ENCODE measurements around the gene FAM135A. TPM values are rescaled to one million over a fixed set of nuclear protein-coding genes. Genes with fewer than 3 reads are reported as not detected.
"Not testable (repeated sequence)": the region's sequence is repeated elsewhere in the genome, so short reads cannot be mapped to it uniquely, and the experiment has no call there.

Gene FAM135A
- total and polyA plus RNA-seq, 11 donors = 6.0 to 14.9 (median 12.0) TPM

DNA sequence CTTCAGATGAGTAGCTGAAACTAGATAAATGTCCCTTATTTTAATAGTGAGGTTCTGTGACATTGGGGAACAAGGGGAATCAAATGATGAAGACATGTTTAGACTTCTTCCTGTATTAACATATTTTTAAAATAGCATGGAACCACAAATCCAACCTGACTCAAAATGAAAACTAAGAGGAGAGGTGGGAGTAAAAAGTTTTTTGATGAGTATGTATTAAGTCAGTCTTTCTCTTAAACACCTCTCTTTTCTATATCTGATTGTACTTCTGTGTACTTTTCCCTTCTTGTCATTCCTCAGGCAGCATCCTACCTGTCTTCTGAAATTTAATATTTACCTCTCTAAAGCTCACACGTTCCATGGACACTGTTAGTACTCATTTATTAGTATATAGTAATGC lies 144.7 kb downstream of the FAM135A start:
- Histone ChIP-seq H3K4me1 (peaks cover 0 to 3% (median 0%) of the 10 kb centered on the region in 12 donors), H3K27ac (no peak overlapping the region), H3K9me3 (no peaks in the 10 kb centered on the region), H3K27me3 (no peaks in the 10 kb centered on the region), H3K4me3 (no peak overlapping the region), H3K36me3 (peaks cover 0 to 27% (median 6%) of the 10 kb centered on the region in 9 donors)
- no peak for TF ChIP-seq POLR2A (IDR thresholded peaks at IDR 0.05)
- TF ChIP-seq, protein P1, sequence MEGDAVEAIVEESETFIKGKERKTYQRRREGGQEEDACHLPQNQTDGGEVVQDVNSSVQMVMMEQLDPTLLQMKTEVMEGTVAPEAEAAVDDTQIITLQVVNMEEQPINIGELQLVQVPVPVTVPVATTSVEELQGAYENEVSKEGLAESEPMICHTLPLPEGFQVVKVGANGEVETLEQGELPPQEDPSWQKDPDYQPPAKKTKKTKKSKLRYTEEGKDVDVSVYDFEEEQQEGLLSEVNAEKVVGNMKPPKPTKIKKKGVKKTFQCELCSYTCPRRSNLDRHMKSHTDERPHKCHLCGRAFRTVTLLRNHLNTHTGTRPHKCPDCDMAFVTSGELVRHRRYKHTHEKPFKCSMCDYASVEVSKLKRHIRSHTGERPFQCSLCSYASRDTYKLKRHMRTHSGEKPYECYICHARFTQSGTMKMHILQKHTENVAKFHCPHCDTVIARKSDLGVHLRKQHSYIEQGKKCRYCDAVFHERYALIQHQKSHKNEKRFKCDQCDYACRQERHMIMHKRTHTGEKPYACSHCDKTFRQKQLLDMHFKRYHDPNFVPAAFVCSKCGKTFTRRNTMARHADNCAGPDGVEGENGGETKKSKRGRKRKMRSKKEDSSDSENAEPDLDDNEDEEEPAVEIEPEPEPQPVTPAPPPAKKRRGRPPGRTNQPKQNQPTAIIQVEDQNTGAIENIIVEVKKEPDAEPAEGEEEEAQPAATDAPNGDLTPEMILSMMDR (IDR thresholded peaks at IDR 0.05) = no peak
- no peak for DNase-seq
- ATAC-seq = no peak
- 91 to 96% (median 94%) methylated on average over 1 of the region's 1 CpG for WGBS, 4 donors
- intact Hi-C loops (cut with DNase I) = loop anchor here in 1 of 10 donors (10.0 kb wide), 1 partner anchor 127 kb away; no protein-coding TSS in a partner anchor

DNA sequence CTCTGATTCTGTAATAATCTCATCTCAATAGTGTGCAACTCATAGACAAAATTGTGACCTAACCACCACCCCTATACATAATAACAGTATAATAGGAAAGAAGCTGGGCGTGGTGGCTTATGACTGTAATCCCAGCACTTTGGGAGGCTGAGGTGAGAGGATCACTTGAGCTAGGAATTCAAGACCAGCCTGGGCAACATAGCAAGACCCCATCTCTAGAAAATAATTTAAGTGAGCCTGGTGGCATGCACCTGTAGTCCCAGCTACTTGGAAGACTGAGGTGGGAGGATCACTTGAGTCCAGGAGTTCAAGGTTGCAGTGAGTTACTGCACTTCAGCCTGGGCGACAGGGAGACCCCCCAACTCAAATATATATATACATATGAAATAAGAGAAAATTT lies 149.1 kb downstream of the FAM135A start:
- not testable (repeated sequence) for DNase-seq, H3K27me3 ChIP-seq, H3K4me3 ChIP-seq, ATAC-seq, H3K9me3 ChIP-seq, H3K4me1 ChIP-seq, H3K27ac ChIP-seq
- intact Hi-C loops (cut with DNase I) = loop anchor here in 3 of 10 donors (10.0 kb wide), 3 partner anchors 102 to 322 kb away; partner anchors contain the start of gene SMAP1 (in 1 of the 3)
- H3K36me3 ChIP-seq = peaks cover 0 to 27% (median 6%) of the 10 kb centered on the region in 9 donors
- 65 to 98% (median 92%) methylated on average over 2 of the region's 2 CpGs for WGBS, 4 donors

- no peak for TF ChIP-seq POLR2A (IDR thresholded peaks at IDR 0.05)
- TF ChIP-seq, protein P1 (IDR thresholded peaks at IDR 0.05) = no peak
- 72 to 78% (median 75%) methylated on average over 6 of the region's 6 CpGs for WGBS, 4 donors
- Histone ChIP-seq H3K4me3 (no peak overlapping the region), H3K27me3 (no peaks in the 10 kb centered on the region), H3K9me3 (no peaks in the 10 kb centered on the region), H3K27ac (no peak overlapping the region), H3K36me3 (peaks cover 0 to 18% (median 6%) of the 10 kb centered on the region in 9 donors), H3K4me1 (peaks cover 0 to 15% (median 5%) of the 10 kb centered on the region in 12 donors)
- intact Hi-C loops (cut with DNase I) = loop anchor here in 3 of 10 donors (10.0 kb wide), 3 partner anchors 101 to 321 kb away; partner anchors contain the start of gene SMAP1 (in 1 of the 3)
- DNase-seq (no peak), ATAC-seq (no peak)
These were observed 150.2 kb downstream of the FAM135A start for GRCh38 chr6:70563530-70563929.

DNA sequence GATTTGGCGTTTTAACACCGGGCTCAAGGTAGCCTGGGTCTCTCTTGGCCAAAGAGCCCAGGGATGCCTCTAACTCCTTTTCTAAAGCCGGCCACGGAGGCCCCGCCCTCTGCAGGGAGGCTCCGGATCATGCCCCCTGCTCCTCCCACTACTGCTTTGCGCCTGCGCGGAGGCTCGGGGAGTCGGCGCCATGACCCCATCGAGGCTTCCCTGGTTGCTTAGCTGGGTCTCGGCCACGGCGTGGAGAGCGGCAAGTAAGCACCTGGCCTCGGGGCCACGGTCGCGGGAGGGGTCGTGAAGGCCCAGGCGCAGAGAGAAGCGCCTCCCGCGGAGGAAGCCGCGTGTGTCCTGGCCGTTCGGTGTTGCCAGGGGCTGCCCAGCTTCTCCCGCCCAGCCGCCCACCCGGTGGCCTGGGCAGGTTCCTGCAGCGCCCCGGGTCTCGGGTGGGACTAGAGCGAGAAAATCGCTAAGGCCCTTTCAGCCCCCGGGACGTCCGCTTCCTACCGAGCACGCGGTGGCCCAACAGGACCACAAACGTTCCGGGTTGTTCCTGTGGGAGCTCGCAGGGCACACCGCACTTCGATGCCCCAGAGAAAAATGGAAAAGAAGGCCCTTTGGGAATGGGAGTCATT lies 153.6 kb downstream of the FAM135A start, which contains the start of gene SDHAF4:
Gene SDHAF4 (plus strand): TSS at position 180 of the 632 bp plus-strand sequence. CDS start 11 bp downstream, at position 191.
- DNase-seq (peak; percentile 92 to 97 (median 96)), ATAC-seq (peak; percentile 100)
- TF ChIP-seq POLR2A (IDR thresholded peaks at IDR 0.05) = peak in 1 of 2 donors; percentile 84
- TF ChIP-seq, protein P1 (IDR thresholded peaks at IDR 0.05) = peak in 2 of 12 donors; percentile 24 to 26
- Histone ChIP-seq H3K27me3 (no peaks in the 10 kb centered on the region), H3K4me3 (peak within 1 kb of the TSS; percentile 74 to 98 (median 79)), H3K36me3 (peaks cover 0 to 6% (median 0%) of the 10 kb centered on the region in 9 donors), H3K27ac (peak within 1 kb of the TSS; percentile 53 to 96 (median 86)), H3K9me3 (peaks cover 0 to 5% (median 0%) of the 10 kb centered on the region in 12 donors), H3K4me1 (peaks cover 0 to 15% (median 5%) of the 10 kb centered on the region in 12 donors)
- intact Hi-C loops (cut with DNase I) = loop anchor here in 9 of 10 donors (1.0 to 10.0 kb wide), 8 partner anchors 98 to 318 kb away; partner anchors contain the start of gene SMAP1 (in 5 of the 9)
- 0 to 1% (median 0%) methylated on average over 43 to 49 of the region's 49 CpGs for WGBS, 4 donors
